D721Med (cell line): ENCODE data around the gene CHI3L2.

Source experiments
- DNase-seq: peaks from one replicate; pipeline ENCODE4 v3.0.0; 2011; ENCODE audit warnings: low spot score; ENCODE audit not compliant: insufficient read length
- FAIRE-seq: peaks from 2 replicates; lab custom pipeline; 2011; peaks lifted over from hg19 to GRCh38; lab: Jason Lieb, UNC
- CTCF ChIP-seq: IDR thresholded peaks from 2 replicates; pipeline ENCODE4 v1.5.1; 2012; ENCODE audit warnings: mild to moderate bottlenecking, control low read depth; ENCODE audit not compliant: insufficient read depth; ENCODE audit errors: missing control alignments

The CHI3L2 gene, protein sequence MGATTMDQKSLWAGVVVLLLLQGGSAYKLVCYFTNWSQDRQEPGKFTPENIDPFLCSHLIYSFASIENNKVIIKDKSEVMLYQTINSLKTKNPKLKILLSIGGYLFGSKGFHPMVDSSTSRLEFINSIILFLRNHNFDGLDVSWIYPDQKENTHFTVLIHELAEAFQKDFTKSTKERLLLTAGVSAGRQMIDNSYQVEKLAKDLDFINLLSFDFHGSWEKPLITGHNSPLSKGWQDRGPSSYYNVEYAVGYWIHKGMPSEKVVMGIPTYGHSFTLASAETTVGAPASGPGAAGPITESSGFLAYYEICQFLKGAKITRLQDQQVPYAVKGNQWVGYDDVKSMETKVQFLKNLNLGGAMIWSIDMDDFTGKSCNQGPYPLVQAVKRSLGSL

GRCh38 chr1:111227434-111227833, at the start of gene CHI3L2:
Gene CHI3L2, plus strand, starts transcription at chr1:111227713. Its CDS starts 17 bp downstream, at chr1:111227730.
- no peak for TF ChIP-seq CTCF
- FAIRE-seq (no peak), DNase-seq (no peak)

- FAIRE-seq: no peak
- TF ChIP-seq CTCF: no peak
Observed at GRCh38 chr1:111179968-111180533, 47.5 kb upstream of the CHI3L2 start.

DNA sequence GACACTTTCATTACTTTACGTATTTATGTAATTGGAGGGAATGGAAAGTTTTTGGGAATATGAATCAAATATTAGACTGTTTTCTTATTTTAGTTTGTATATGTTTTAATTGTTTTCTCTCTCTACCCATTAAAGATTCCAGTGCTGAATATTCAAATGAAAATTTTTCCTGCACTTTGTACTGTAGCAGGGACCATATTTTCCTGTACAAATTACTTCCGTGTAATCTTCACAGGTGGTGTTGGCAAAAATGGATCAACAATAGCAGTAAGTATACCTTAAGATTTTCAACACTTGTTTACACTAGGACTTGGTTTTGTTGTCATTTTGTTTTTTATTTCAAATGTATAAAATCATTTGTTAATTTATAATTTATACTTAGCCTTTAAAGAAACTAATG, 45.5 kb upstream of the CHI3L2 start:
- FAIRE-seq: no peak

More at GRCh38 chr1:111179968-111180533, 47.5 kb upstream of the CHI3L2 start:
- DNase-seq: no peak

GRCh38 chr1:111183308-111184069, 44.0 kb upstream of the CHI3L2 start:
- DNase-seq (no peak), FAIRE-seq (no peak)
- no peak for TF ChIP-seq CTCF

More for the DNA sequence above, 45.5 kb upstream of the CHI3L2 start:
- no peak for DNase-seq
- TF ChIP-seq CTCF: no peak

GRCh38 chr1:111184663-111185062, 42.9 kb upstream of the CHI3L2 start:
- no peak for DNase-seq
- no peak for TF ChIP-seq CTCF
- no peak for FAIRE-seq

DNA sequence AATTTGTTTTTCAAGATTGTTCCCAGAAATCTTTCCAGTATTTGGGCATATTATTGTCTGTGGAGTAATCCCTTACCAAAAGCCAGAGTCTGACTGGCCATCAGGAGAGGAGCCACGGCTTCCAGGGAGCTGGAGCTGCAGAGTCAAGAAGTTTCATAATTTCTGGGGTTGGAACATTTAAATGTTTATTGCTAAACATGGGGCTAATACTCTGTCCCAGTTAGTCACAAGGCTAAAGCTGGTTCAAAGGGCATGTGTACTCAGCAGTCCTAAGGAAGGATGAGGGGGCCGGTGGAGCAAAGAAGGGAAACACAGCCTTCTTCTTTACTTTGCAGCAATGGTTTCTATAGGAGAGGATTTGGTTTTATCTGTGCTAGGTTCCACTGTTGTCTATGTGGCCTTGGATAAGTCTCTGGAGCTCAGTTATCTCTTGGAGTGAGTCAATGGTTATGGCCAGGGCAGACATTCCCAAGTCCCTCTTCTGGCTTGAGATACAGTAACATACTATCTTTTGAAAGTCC, 36.5 kb upstream of the CHI3L2 start:
- no peak for TF ChIP-seq CTCF
- FAIRE-seq (no peak), DNase-seq (no peak)
